Left lung (tissue), 10 donors: ENCODE results near the gene PIK3CG. TPM values are rescaled to one million over a fixed set of nuclear protein-coding genes. Genes with fewer than 3 reads are reported as not detected.

Source experiments
- ATAC-seq: fragments of 200-7000 bp; cut with Tn5 transposase; one replicate; pipeline ENCODE4 v1.9.1; 2020; ENCODE audit warnings: moderate library complexity
- DNase-seq, 4 donors: peaks; one replicate each; pipeline ENCODE4 v3.0.0-alpha.2; 2013 to 2020
- H3K27ac ChIP-seq, 2 donors: fragments of 200-600 bp; sonication (generic) in 1 of 2; one replicate each; pipeline versions ENCODE4 v1.5.0 to v1.8.0; 2020 to 2021
- H3K27me3 ChIP-seq, 2 donors: fragments of 200-600 bp; sonication (generic) in 1 of 2; one replicate each; pipeline versions ENCODE4 v1.5.0 to v1.8.0; 2020 to 2021
- H3K36me3 ChIP-seq, 2 donors: fragments of 200-600 bp; sonication (generic) in 1 of 2; one replicate each; pipeline versions ENCODE4 v1.5.0 to v1.8.0; 2020 to 2021
- H3K4me1 ChIP-seq, 2 donors: fragments of 200-600 bp; one replicate each; pipeline ENCODE4 v1.8.0; 2021
- H3K4me3 ChIP-seq, 2 donors: fragments of 200-600 bp; sonication (generic) in 1 of 2; one replicate each; pipeline versions ENCODE4 v1.5.0 to v1.8.0; 2020 to 2021; ENCODE audit warnings: mild to moderate bottlenecking in 1 of 2
- H3K9me3 ChIP-seq, 2 donors: fragments of 200-600 bp; sonication (generic) in 1 of 2; one replicate each; pipeline versions ENCODE4 v1.5.0 to v1.8.0; 2020 to 2021
- CTCF ChIP-seq, 2 donors: fragments of 200-600 bp; sonication (generic) in 1 of 2; IDR thresholded peaks; one replicate each; pipeline versions ENCODE4 v1.5.0 to v1.8.0; 2021; ENCODE audit warnings: antibody characterized with exemption in 2 of 2
- intact Hi-C, 2 donors: fragments of 100-400 bp; cut with DNase I; formaldehyde crosslinking; loops; one replicate each; pipeline versions ENCODE4 v1.11.2 to v1.14.2; 2022
- polyA plus RNA-seq, 6 donors: library from polyadenylated mRNA; unstranded; fragments of 120-200 nt; gene quantifications; one replicate each; pipeline ENCODE4 v1.2.1, GENCODE V29; 2013; ENCODE audit not compliant: insufficient read length in 6 of 6
- total RNA-seq, 2 donors: library from RNA; stranded (reverse); fragmentation: NEBNext Ultra II Directional; extraction: Animal tissue kit (Norgen Biotek cat#: 25700); gene quantifications; one replicate each; pipeline ENCODE4 v1.2.1, GENCODE V29; 2021
- donor health status: DM: no; HTN: yes; CAD: no.
- donor health status: DM: no; HTN: no; CAD: no.

Gene PIK3CG
- total and polyA plus RNA-seq, 8 donors, result 2.6 to 13.2 (median 3.6) TPM

GRCh38 chr7:106911959-106912358 is 46.9 kb downstream of the PIK3CG start:
- Histone ChIP-seq H3K9me3 (no peaks in the 10 kb centered on the region), H3K36me3 (no peaks in the 10 kb centered on the region), H3K27me3 (no peaks in the 10 kb centered on the region), H3K4me1 (no peaks in the 10 kb centered on the region), H3K4me3 (no peak overlapping the region), H3K27ac (no peak overlapping the region)
- no peak for TF ChIP-seq CTCF (IDR thresholded peaks at IDR 0.05)
- DNase-seq, result no peak
- no peak for ATAC-seq
- intact Hi-C loops, result no loop called here

- H3K4me3 ChIP-seq, result no peak overlapping the region
- no peaks in the 10 kb centered on the region for H3K4me1 ChIP-seq
- DNase-seq (no peak), ATAC-seq (no peak)
- intact Hi-C loops, result no loop called here
- H3K9me3 ChIP-seq, result no peaks in the 10 kb centered on the region
- H3K27ac ChIP-seq, result no peak overlapping the region
- H3K36me3 ChIP-seq, result no peaks in the 10 kb centered on the region
- TF ChIP-seq CTCF (IDR thresholded peaks at IDR 0.05), result no peak
- H3K27me3 ChIP-seq, result no peaks in the 10 kb centered on the region
Measured at GRCh38 chr7:106914018-106914607, 49.0 kb downstream of the PIK3CG start.

- H3K4me1 ChIP-seq, result no peaks in the 10 kb centered on the region
Measured at GRCh38 chr7:106915407-106915806, 50.3 kb downstream of the PIK3CG start.

GRCh38 chr7:106915873-106916272 is 50.8 kb downstream of the PIK3CG start:
- H3K4me3 ChIP-seq, result no peak overlapping the region
- H3K27me3 ChIP-seq, result no peaks in the 10 kb centered on the region
- no peak for TF ChIP-seq CTCF (IDR thresholded peaks at IDR 0.05)
- no peaks in the 10 kb centered on the region for H3K4me1 ChIP-seq
- no peak for ATAC-seq
- intact Hi-C loops, result no loop called here
- H3K9me3 ChIP-seq, result peaks cover 0 to 3% of the 10 kb centered on the region in 2 donors
- no peak for DNase-seq
- H3K27ac ChIP-seq, result no peak overlapping the region
- no peaks in the 10 kb centered on the region for H3K36me3 ChIP-seq

More at GRCh38 chr7:106915407-106915806, 50.3 kb downstream of the PIK3CG start:
- TF ChIP-seq CTCF (IDR thresholded peaks at IDR 0.05), result no peak
- Histone ChIP-seq H3K36me3 (no peaks in the 10 kb centered on the region), H3K27ac (no peak overlapping the region), H3K27me3 (no peaks in the 10 kb centered on the region), H3K4me3 (no peak overlapping the region), H3K9me3 (no peaks in the 10 kb centered on the region)
- intact Hi-C loops, result no loop called here
- DNase-seq (no peak), ATAC-seq (no peak)

GRCh38 chr7:106916679-106917078 is 51.6 kb downstream of the PIK3CG start:
- ATAC-seq (no peak), DNase-seq (no peak)
- no peaks in the 10 kb centered on the region for H3K4me1 ChIP-seq
- H3K36me3 ChIP-seq, result no peaks in the 10 kb centered on the region
- H3K9me3 ChIP-seq, result peaks cover 0 to 3% of the 10 kb centered on the region in 2 donors
- H3K4me3 ChIP-seq, result no peak overlapping the region
- H3K27me3 ChIP-seq, result no peaks in the 10 kb centered on the region
- no peak for TF ChIP-seq CTCF (IDR thresholded peaks at IDR 0.05)
- H3K27ac ChIP-seq, result no peak overlapping the region
- intact Hi-C loops, result no loop called here
